ENCODE data around the gene SLC7A11. TPM values are rescaled to one million over a fixed set of nuclear protein-coding genes. Genes with fewer than 3 reads are reported as not detected.

The SLC7A11 gene
- total RNA-seq, 1 experiment from 2014 or later, result 40.6 TPM

- no peaks in the 10 kb centered on the region for H3K27me3 ChIP-seq (replicated peaks; ENCODE audit: insufficient read depth, low read depth, low read length, poor library complexity)
- BruUV-seq (replicated peaks), result no TSS peak
These were observed 80.8 kb downstream of the SLC7A11 start for GRCh38 chr4:138161351-138161750.

GRCh38 chr4:138158746-138159297, 83.3 kb downstream of the SLC7A11 start:
- H3K36me3 ChIP-seq (ENCODE audit: insufficient read depth, low read length, poor library complexity, severe bottlenecking), result peaks cover 3% of the 10 kb centered on the region
- POLR2A ChIA-PET (ENCODE audit: low non-redundant PET), result no interaction called here
- intact Hi-C loops (cut with micrococcal nuclease; ENCODE audit: unreplicated experiment), result no loop called here

More at GRCh38 chr4:138161351-138161750, 80.8 kb downstream of the SLC7A11 start:
- POLR2A ChIA-PET (ENCODE audit: low non-redundant PET), result no interaction called here
- Histone ChIP-seq H3K27ac (ENCODE audit: low read depth, low read length, poor library complexity, severe bottlenecking) (no peak overlapping the region), H3K9me3 (ENCODE audit: low read depth, low read length, poor library complexity, severe bottlenecking) (no peaks in the 10 kb centered on the region), H3K4me3 (ENCODE audit: low read depth, low read length, poor library complexity, severe bottlenecking) (no peak overlapping the region), H3K4me1 (ENCODE audit: insufficient read depth, low read length, poor library complexity, severe bottlenecking) (peaks cover 3% of the 10 kb centered on the region), H3K36me3 (ENCODE audit: insufficient read depth, low read length, poor library complexity, severe bottlenecking) (peaks cover 3% of the 10 kb centered on the region)
- intact Hi-C loops (cut with micrococcal nuclease; ENCODE audit: unreplicated experiment), result no loop called here
- CTCF ChIA-PET, result no interaction called here
- no peak for DNase-seq (ENCODE audit: low spot score)
- TF ChIP-seq CTCF (conservative IDR thresholded peaks at IDR 0.05; ENCODE audit: low read depth, low read length) (no peak), EZH2 (IDR thresholded peaks at IDR 0.05; ENCODE audit: borderline replicate concordance, low read depth, low read length, poor library complexity, severe bottlenecking) (no peak)

GRCh38 chr4:138140879-138141278, 101.3 kb downstream of the SLC7A11 start:
- H3K9me3 ChIP-seq (ENCODE audit: low read depth, low read length, poor library complexity, severe bottlenecking), result no peaks in the 10 kb centered on the region
- no peak overlapping the region for H3K4me3 ChIP-seq (ENCODE audit: low read depth, low read length, poor library complexity, severe bottlenecking)
- no peaks in the 10 kb centered on the region for H3K4me1 ChIP-seq (ENCODE audit: insufficient read depth, low read length, poor library complexity, severe bottlenecking)
- no peaks in the 10 kb centered on the region for H3K36me3 ChIP-seq (ENCODE audit: insufficient read depth, low read length, poor library complexity, severe bottlenecking)
- no peaks in the 10 kb centered on the region for H3K27me3 ChIP-seq (replicated peaks; ENCODE audit: insufficient read depth, low read depth, low read length, poor library complexity)
- no TSS peak for BruUV-seq (replicated peaks)
- ChIA-PET CTCF (no interaction called here), POLR2A (ENCODE audit: low non-redundant PET) (no interaction called here)
- intact Hi-C loops (cut with micrococcal nuclease; ENCODE audit: unreplicated experiment), result no loop called here
- DNase-seq (ENCODE audit: low spot score), result no peak
- no peak overlapping the region for H3K27ac ChIP-seq (ENCODE audit: low read depth, low read length, poor library complexity, severe bottlenecking)
- TF ChIP-seq CTCF (conservative IDR thresholded peaks at IDR 0.05; ENCODE audit: low read depth, low read length) (no peak), EZH2 (IDR thresholded peaks at IDR 0.05; ENCODE audit: borderline replicate concordance, low read depth, low read length, poor library complexity, severe bottlenecking) (no peak)

More at GRCh38 chr4:138158746-138159297, 83.3 kb downstream of the SLC7A11 start:
- H3K9me3 ChIP-seq (ENCODE audit: low read depth, low read length, poor library complexity, severe bottlenecking), result no peaks in the 10 kb centered on the region
- CTCF ChIA-PET, result no interaction called here
- DNase-seq (ENCODE audit: low spot score), result peak; percentile 38
- no peak overlapping the region for H3K4me3 ChIP-seq (ENCODE audit: low read depth, low read length, poor library complexity, severe bottlenecking)
- H3K27ac ChIP-seq (ENCODE audit: low read depth, low read length, poor library complexity, severe bottlenecking), result no peak overlapping the region
- no TSS peak for BruUV-seq (replicated peaks)
- peaks cover 3% of the 10 kb centered on the region for H3K4me1 ChIP-seq (ENCODE audit: insufficient read depth, low read length, poor library complexity, severe bottlenecking)
- TF ChIP-seq EZH2 (IDR thresholded peaks at IDR 0.05; ENCODE audit: borderline replicate concordance, low read depth, low read length, poor library complexity, severe bottlenecking) (no peak), CTCF (conservative IDR thresholded peaks at IDR 0.05; ENCODE audit: low read depth, low read length) (no peak)
- H3K27me3 ChIP-seq (replicated peaks; ENCODE audit: insufficient read depth, low read depth, low read length, poor library complexity), result no peaks in the 10 kb centered on the region

All from A673 (cell line).